KMS-11 (cell line): ENCODE results near the gene CRIM1.

Source experiments
- H2AFZ ChIP-seq: fragments of 200-600 bp; sonication (generic); 2 replicates; pipeline ENCODE4 v1.6.1; 2016; ENCODE audit warnings: antibody characterized with exemption, mixed run types, low read depth
- H3K27ac ChIP-seq: fragments of 200-600 bp; sonication (generic); 2 replicates; pipeline ENCODE4 v1.6.1; 2016; ENCODE audit warnings: mild to moderate bottlenecking, mixed run types
- H3K27me3 ChIP-seq: fragments of 200-600 bp; sonication (generic); 2 replicates; pipeline ENCODE4 v1.6.1; 2017; ENCODE audit warnings: mild to moderate bottlenecking, low read depth, mixed run types, moderate library complexity; ENCODE audit not compliant: insufficient read depth
- H3K36me3 ChIP-seq: fragments of 200-600 bp; sonication (generic); 2 replicates; pipeline ENCODE4 v1.6.1; 2017; ENCODE audit warnings: mild to moderate bottlenecking, mixed run types; ENCODE audit not compliant: insufficient read depth
- H3K4me1 ChIP-seq: fragments of 200-600 bp; sonication (generic); 2 replicates; pipeline ENCODE4 v1.6.1; 2016; ENCODE audit warnings: mild to moderate bottlenecking, low read depth, mixed run types; ENCODE audit not compliant: poor library complexity, severe bottlenecking
- H3K4me2 ChIP-seq: fragments of 200-600 bp; sonication (generic); 2 replicates; pipeline ENCODE4 v1.7.0; 2016; ENCODE audit warnings: mild to moderate bottlenecking, mixed run types
- H3K4me3 ChIP-seq: fragments of 200-600 bp; sonication (generic); IDR thresholded peaks from 2 replicates; pipeline ENCODE4 v1.6.1; 2017; ENCODE audit warnings: low read depth, low read length, mixed read lengths; ENCODE audit not compliant: insufficient read depth
- H3K79me2 ChIP-seq: fragments of 200-600 bp; sonication (generic); 2 replicates; pipeline ENCODE4 v1.6.1; 2016; ENCODE audit warnings: low read depth, mixed run types; ENCODE audit not compliant: insufficient read depth
- H3K9ac ChIP-seq: fragments of 200-600 bp; sonication (generic); 2 replicates; pipeline ENCODE4 v1.6.1; 2016; ENCODE audit warnings: mild to moderate bottlenecking, mixed run types
- H4K20me1 ChIP-seq: fragments of 200-600 bp; sonication (generic); 2 replicates; pipeline ENCODE4 v1.6.1; 2016; ENCODE audit warnings: mild to moderate bottlenecking, mixed run types; ENCODE audit not compliant: insufficient read depth
- CTCF ChIP-seq: fragments of 200-600 bp; sonication (generic); conservative IDR thresholded peaks from 2 replicates; pipeline ENCODE4 v1.6.1; 2017; ENCODE audit warnings: low read depth, mild to moderate bottlenecking, antibody characterized with exemption, low read length, moderate library complexity, mixed read lengths

Gene CRIM1

DNA sequence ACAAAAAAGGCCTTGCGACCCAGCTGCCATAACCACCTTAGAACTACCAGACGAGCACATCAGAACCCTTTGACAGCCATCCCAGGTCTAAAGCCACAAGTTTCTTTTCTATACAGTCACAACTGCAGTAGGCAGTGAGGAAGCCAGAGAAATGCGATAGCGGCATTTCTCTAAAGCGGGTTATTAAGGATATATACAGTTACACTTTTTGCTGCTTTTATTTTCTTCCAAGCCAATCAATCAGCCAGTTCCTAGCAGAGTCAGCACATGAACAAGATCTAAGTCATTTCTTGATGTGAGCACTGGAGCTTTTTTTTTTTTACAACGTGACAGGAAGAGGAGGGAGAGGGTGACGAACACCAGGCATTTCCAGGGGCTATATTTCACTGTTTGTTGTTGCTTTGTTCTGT lies 193.6 kb downstream of the CRIM1 start:
- Histone ChIP-seq H3K36me3 (peaks cover 6% of the 10 kb centered on the region; the same call in 1 of the 2 replicates), H3K27me3 (no peaks in the 10 kb centered on the region), H3K27ac (no peak overlapping the region), H3K4me3 (no peak overlapping the region), H2AFZ (no peak overlapping the region), H4K20me1 (no peaks in the 10 kb centered on the region), H3K9ac (no peak overlapping the region), H3K79me2 (no peaks in the 10 kb centered on the region), H3K4me1 (no peaks in the 10 kb centered on the region), H3K4me2 (no peak overlapping the region)
- TF ChIP-seq CTCF: no peak

DNA sequence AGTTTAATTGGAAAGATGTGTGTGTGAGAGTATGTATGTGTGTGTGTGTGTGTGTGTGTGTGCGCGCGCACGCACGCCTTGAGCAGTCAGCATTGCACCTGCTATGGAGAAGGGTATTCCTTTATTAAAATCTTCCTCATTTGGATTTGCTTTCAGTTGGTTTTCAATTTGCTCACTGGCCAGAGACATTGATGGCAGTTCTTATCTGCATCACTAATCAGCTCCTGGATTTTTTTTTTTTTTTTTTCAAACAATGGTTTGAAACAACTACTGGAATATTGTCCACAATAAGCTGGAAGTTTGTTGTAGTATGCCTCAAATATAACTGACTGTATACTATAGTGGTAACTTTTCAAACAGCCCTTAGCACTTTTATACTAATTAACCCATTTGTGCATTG lies 194.4 kb downstream of the CRIM1 start:
- Histone ChIP-seq H3K27me3 (no peaks in the 10 kb centered on the region), H3K27ac (no peak overlapping the region), H3K4me3 (no peak overlapping the region), H3K4me2 (no peak overlapping the region), H2AFZ (no peak overlapping the region), H3K4me1 (no peaks in the 10 kb centered on the region), H4K20me1 (no peaks in the 10 kb centered on the region), H3K9ac (no peak overlapping the region), H3K36me3 (peaks cover 6% of the 10 kb centered on the region; the same call in 1 of the 2 replicates), H3K79me2 (no peaks in the 10 kb centered on the region)
- TF ChIP-seq CTCF: no peak

- no peak overlapping the region for H3K4me3 ChIP-seq
- no peak overlapping the region for H3K9ac ChIP-seq
- no peaks in the 10 kb centered on the region for H3K79me2 ChIP-seq
- H4K20me1 ChIP-seq: no peaks in the 10 kb centered on the region
- no peaks in the 10 kb centered on the region for H3K27me3 ChIP-seq
- no peaks in the 10 kb centered on the region for H3K4me1 ChIP-seq
- no peak for TF ChIP-seq CTCF
- H3K4me2 ChIP-seq: no peak overlapping the region
- no peak overlapping the region for H2AFZ ChIP-seq
- 0 out of 2 replicates have a peak, but pooled peaks cover 3% of the 10 kb centered on the region for H3K36me3 ChIP-seq
- no peak overlapping the region for H3K27ac ChIP-seq
These were observed 198.1 kb downstream of the CRIM1 start for GRCh38 chr2:36553683-36554082.

GRCh38 chr2:36554531-36554930 lies 199.0 kb downstream of the CRIM1 start:
- Histone ChIP-seq H3K4me3 (no peak overlapping the region), H3K9ac (no peak overlapping the region), H4K20me1 (no peaks in the 10 kb centered on the region), H3K36me3 (0 out of 2 replicates have a peak, but pooled peaks cover 3% of the 10 kb centered on the region), H3K4me2 (no peak overlapping the region), H3K4me1 (no peaks in the 10 kb centered on the region), H3K79me2 (no peaks in the 10 kb centered on the region), H3K27me3 (no peaks in the 10 kb centered on the region), H2AFZ (no peak overlapping the region), H3K27ac (no peak overlapping the region)
- no peak for TF ChIP-seq CTCF
